Heart right ventricle (tissue), 16 donors: ENCODE results near the gene FAM53A. TPM values are rescaled to one million over a fixed set of nuclear protein-coding genes. Genes with fewer than 3 reads are reported as not detected.

Source experiments
- ATAC-seq, 8 donors: fragments of 200-7000 bp; cut with Tn5 transposase; one replicate each; pipeline ENCODE4 v1.9.1; 2020; ENCODE audit warnings: mild to moderate bottlenecking in 8 of 8, moderate library complexity in 8 of 8, moderate number of reproducible peaks in 1 of 8
- DNase-seq, 2 donors: peaks; one replicate each; pipeline ENCODE4 v3.0.0-alpha.2; 2020
- H3K27ac ChIP-seq, 10 donors: fragments of 200-600 bp; sonication (generic) in 2 of 10; one replicate each; pipeline versions ENCODE4 v1.5.0 to v1.8.0; 2020 to 2022; ENCODE audit warnings: mild to moderate bottlenecking in 3 of 10
- H3K27me3 ChIP-seq, 7 donors: fragments of 200-600 bp; one replicate each; pipeline ENCODE4 v1.8.0; 2021 to 2022; ENCODE audit warnings: mild to moderate bottlenecking in 2 of 7
- H3K36me3 ChIP-seq, 9 donors: fragments of 200-600 bp; sonication (generic) in 1 of 9; one replicate each; pipeline versions ENCODE4 v1.5.0 to v1.8.0; 2020 to 2022; ENCODE audit warnings: mild to moderate bottlenecking in 2 of 9
- H3K4me1 ChIP-seq, 9 donors: fragments of 200-600 bp; sonication (generic) in 1 of 9; one replicate each; pipeline versions ENCODE4 v1.5.0 to v1.8.0; 2020 to 2022; ENCODE audit warnings: mild to moderate bottlenecking in 4 of 9
- H3K4me3 ChIP-seq, 10 donors: fragments of 200-600 bp; sonication (generic) in 2 of 10; one replicate each; pipeline versions ENCODE4 v1.5.0 to v1.8.0; 2020 to 2022; ENCODE audit warnings: mild to moderate bottlenecking in 7 of 10, moderate library complexity in 2 of 10
- H3K9me3 ChIP-seq, 11 donors: fragments of 200-600 bp in 10 of 11; sonication (generic) in 2 of 11; one replicate each; pipeline versions ENCODE4 v1.5.0 to v1.8.0; 2013 to 2022; ENCODE audit warnings: mild to moderate bottlenecking in 2 of 11, control low read depth in 1 of 11, moderate library complexity in 1 of 11
- CTCF ChIP-seq, 9 donors: fragments of 200-600 bp; sonication (generic) in 2 of 9; IDR thresholded peaks; one replicate each; pipeline versions ENCODE4 v1.5.0 to v1.8.0; 2021 to 2022; ENCODE audit warnings: antibody characterized with exemption in 9 of 9, mild to moderate bottlenecking in 5 of 9, moderate library complexity in 1 of 9
- WGBS, 2 donors: extraction: QIAGEN DNeasy Blood & Tissue Kit; methylation state at CpG; one replicate each; pipeline ENCODE4 v1.1.7; 2013; ENCODE audit warnings: inconsistent platforms in 1 of 2; 5-methylcytosine and 5-hydroxymethylcytosine counted together
- intact Hi-C, 10 donors: fragments of 100-400 bp; cut with DNase I; formaldehyde crosslinking; loops; one replicate each; pipeline versions ENCODE4 v1.11.1 to v1.14.2; 2022
- polyA plus RNA-seq, 2 donors: library from polyadenylated mRNA; stranded (reverse); fragments of 200-250 nt; gene quantifications; one replicate each; pipeline ENCODE4 v1.2.3, GENCODE V29; 2013
- total RNA-seq, 10 donors: library from RNA; stranded (reverse); fragmentation: NEBNext Ultra II Directional in 3 of 10; extraction: Animal tissue kit (Norgen Biotek cat#: 25700) in 3 of 10; gene quantifications; one replicate each; pipeline versions ENCODE4 v1.2.1 to v1.2.4, GENCODE V29; 2021 to 2023
- donor health status: Arrhythmogenic right ventricular cardiomyopathy.
- donor health status: ischemic (EF 13 %, LVEDD 7.1; RV severe dilation, severe dysfunction).
- donor health status: healthy with polysubstance abuse.
- donor health status: DM: no; HTN: yes; CAD: no.
- donor health status: DM: no; HTN: no; CAD: no.
- donor health status: ischemic (EF 25% LVEDD 6.9; RV normal size, moderate dysfunction).
- donor health status: ischemic (EF 25% LVEDD 5.7; RV mildly dilated, moderate dysfunction).
- donor health status: healthy.
- donor health status: DM: yes; HTN: yes; CAD: no.
- donor health status: Ischemic cardiomyopathy.
- donor health status: ischemic (EF 35%, LVEDD 5.7; RV mildly dilated, moderate dysfunction).
- donor health status: nonischemic (EF 11% LVEDD 7.7; RV severe dilation, severe dysfunction).
- donor health status: DM: yes; HTN: yes; CAD: no.
- donor health status: PGD.
- donor health status: ischemic (EF 29% LVEDD 5.4; RV normal size, mild dysfunction).
- donor health status: nonischemic (EF 23%, LVEDD 6.1; RV moderate dilation, normal function).

FAM53A gene
- total and polyA plus RNA-seq, 12 donors = 0.24 to 1.5 (median 0.74) TPM

- 90% methylated on average over 5 of the region's 5 CpGs for WGBS, 2 donors
- no peaks in the 10 kb centered on the region for H3K27me3 ChIP-seq
- H3K36me3 ChIP-seq = no peaks in the 10 kb centered on the region
- H3K27ac ChIP-seq = no peak overlapping the region
- no peak overlapping the region for H3K4me3 ChIP-seq
- intact Hi-C loops = no loop called here
- H3K4me1 ChIP-seq = no peaks in the 10 kb centered on the region
- no peak for ATAC-seq
- no peak for DNase-seq
- H3K9me3 ChIP-seq = no peaks in the 10 kb centered on the region
- TF ChIP-seq CTCF (IDR thresholded peaks at IDR 0.05) = no peak
Observed at GRCh38 chr4:1656132-1656531, 28.0 kb downstream of the FAM53A start.

- Histone ChIP-seq H3K36me3 (no peaks in the 10 kb centered on the region), H3K4me3 (no peak overlapping the region), H3K27ac (no peak overlapping the region), H3K27me3 (no peaks in the 10 kb centered on the region), H3K4me1 (no peaks in the 10 kb centered on the region), H3K9me3 (no peaks in the 10 kb centered on the region)
- 90 to 91% methylated on average over 18 of the region's 18 CpGs for WGBS, 2 donors
- TF ChIP-seq CTCF (IDR thresholded peaks at IDR 0.05) = no peak
- DNase-seq (no peak), ATAC-seq (no peak)
- intact Hi-C loops = no loop called here
Observed at GRCh38 chr4:1655676-1656075, 28.4 kb downstream of the FAM53A start.

GRCh38 chr4:1655081-1655480, 29.0 kb downstream of the FAM53A start:
- no peak for DNase-seq
- H3K9me3 ChIP-seq = no peaks in the 10 kb centered on the region
- H3K4me3 ChIP-seq = no peak overlapping the region
- 94 to 97% methylated on average over 30 to 47 of the region's 47 CpGs for WGBS, 2 donors
- H3K36me3 ChIP-seq = no peaks in the 10 kb centered on the region
- no peak for ATAC-seq
- H3K27ac ChIP-seq = no peak overlapping the region
- TF ChIP-seq CTCF (IDR thresholded peaks at IDR 0.05) = no peak
- no peaks in the 10 kb centered on the region for H3K27me3 ChIP-seq
- H3K4me1 ChIP-seq = no peaks in the 10 kb centered on the region
- intact Hi-C loops = no loop called here

GRCh38 chr4:1654216-1654955, 29.7 kb downstream of the FAM53A start:
- H3K27me3 ChIP-seq = no peaks in the 10 kb centered on the region
- no peak overlapping the region for H3K4me3 ChIP-seq
- DNase-seq = no peak
- intact Hi-C loops = no loop called here
- H3K27ac ChIP-seq = no peak overlapping the region
- H3K9me3 ChIP-seq = no peaks in the 10 kb centered on the region
- 82 to 84% methylated on average over 23 of the region's 23 CpGs for WGBS, 2 donors
- no peaks in the 10 kb centered on the region for H3K4me1 ChIP-seq
- H3K36me3 ChIP-seq = no peaks in the 10 kb centered on the region
- TF ChIP-seq CTCF (IDR thresholded peaks at IDR 0.05) = no peak
- ATAC-seq = peak in 2 of 8 donors; percentile 21
